ENCODE results near the gene KLK12.

Gene KLK12

GRCh38 chr19:51031220-51031879 lies 3.5 kb downstream of the KLK12 start:
- Histone ChIP-seq H3K18ac (ENCODE audit: low read depth in 1 of 2, low read length in 2 of 2) (no peak overlapping the region), H3K4me2 (ENCODE audit: low read length, poor library complexity, severe bottlenecking) (no peak overlapping the region), H3K9ac (ENCODE audit: low read length) (no peak overlapping the region), H3K27me3 (ENCODE audit: control insufficient read depth in 1 of 2, insufficient read depth in 1 of 2, low read length in 2 of 2) (peaks cover 0 to 36% of the 10 kb centered on the region in 2 experiments), H3K27ac (ENCODE audit: low read length, poor library complexity, severe bottlenecking) (no peak overlapping the region), H3K23ac (ENCODE audit: low read length in 2 of 2) (no peak overlapping the region), H3K4me3 (ENCODE audit: insufficient read depth in 1 of 2, low read depth in 1 of 2, low read length in 2 of 2) (no peak overlapping the region), H3K36me3 (ENCODE audit: control insufficient read depth in 1 of 2, insufficient read depth in 2 of 2, low read depth in 1 of 2, low read length in 2 of 2) (no peaks in the 10 kb centered on the region), H4K8ac (ENCODE audit: low read length) (no peak overlapping the region), H2BK12ac (ENCODE audit: low read length in 2 of 2) (no peak overlapping the region), H2AFZ (ENCODE audit: low read depth, low read length) (no peak overlapping the region), H3K14ac (ENCODE audit: low read length in 2 of 2) (no peak overlapping the region), H3K9me3 (ENCODE audit: control insufficient read depth, low read length) (no peaks in the 10 kb centered on the region), H2BK15ac (ENCODE audit: low read depth, poor library complexity, severe bottlenecking) (no peak overlapping the region), H3K79me1 (replicated peaks; ENCODE audit: low read length, poor library complexity, severe bottlenecking) (no peaks in the 10 kb centered on the region), H2BK5ac (ENCODE audit: low read depth, low read length, poor library complexity, severe bottlenecking) (no peak overlapping the region), H2BK120ac (ENCODE audit: low read depth, low read length) (no peak overlapping the region), H3K4me1 (ENCODE audit: control insufficient read depth, insufficient read depth, low read depth, low read length) (no peaks in the 10 kb centered on the region), H2AK5ac (ENCODE audit: low read length, severe bottlenecking) (no peak overlapping the region), H4K91ac (ENCODE audit: low read length) (no peak overlapping the region), H3K4ac (ENCODE audit: low read depth in 1 of 2, low read length in 2 of 2) (no peak overlapping the region)
- 84% methylated on average over 7 of the region's 7 CpGs for WGBS
- DNase-seq = no peak

- no peak overlapping the region for H3K27ac ChIP-seq (ENCODE audit: low read length, poor library complexity, severe bottlenecking)
- no peak overlapping the region for H2BK12ac ChIP-seq (ENCODE audit: low read length in 2 of 2)
- H3K27me3 ChIP-seq (ENCODE audit: control insufficient read depth in 1 of 2, insufficient read depth in 1 of 2, low read length in 2 of 2) = peaks cover 0 to 42% of the 10 kb centered on the region in 2 experiments
- no peak overlapping the region for H3K14ac ChIP-seq (ENCODE audit: low read length in 2 of 2)
- no peaks in the 10 kb centered on the region for H3K79me1 ChIP-seq (replicated peaks; ENCODE audit: low read length, poor library complexity, severe bottlenecking)
- H3K9me3 ChIP-seq (ENCODE audit: control insufficient read depth, low read length) = no peaks in the 10 kb centered on the region
- no peak overlapping the region for H3K4me2 ChIP-seq (ENCODE audit: low read length, poor library complexity, severe bottlenecking)
- WGBS = 72% methylated on average over 13 of the region's 13 CpGs
- no peak overlapping the region for H3K4ac ChIP-seq (ENCODE audit: low read depth in 1 of 2, low read length in 2 of 2)
- H4K8ac ChIP-seq (ENCODE audit: low read length) = no peak overlapping the region
- H3K23ac ChIP-seq (ENCODE audit: low read length in 2 of 2) = no peak overlapping the region
- H2BK120ac ChIP-seq (ENCODE audit: low read depth, low read length) = no peak overlapping the region
- no peaks in the 10 kb centered on the region for H3K4me1 ChIP-seq (ENCODE audit: control insufficient read depth, insufficient read depth, low read depth, low read length)
- no peak overlapping the region for H2AFZ ChIP-seq (ENCODE audit: low read depth, low read length)
- no peak overlapping the region for H2BK15ac ChIP-seq (ENCODE audit: low read depth, poor library complexity, severe bottlenecking)
- DNase-seq = no peak
- no peak overlapping the region for H3K18ac ChIP-seq (ENCODE audit: low read depth in 1 of 2, low read length in 2 of 2)
- no peak overlapping the region for H3K9ac ChIP-seq (ENCODE audit: low read length)
- H2BK5ac ChIP-seq (ENCODE audit: low read depth, low read length, poor library complexity, severe bottlenecking) = no peak overlapping the region
- H3K36me3 ChIP-seq (ENCODE audit: control insufficient read depth in 1 of 2, insufficient read depth in 2 of 2, low read depth in 1 of 2, low read length in 2 of 2) = no peaks in the 10 kb centered on the region
- H2AK5ac ChIP-seq (ENCODE audit: low read length, severe bottlenecking) = no peak overlapping the region
- no peak overlapping the region for H4K91ac ChIP-seq (ENCODE audit: low read length)
- no peak overlapping the region for H3K4me3 ChIP-seq (ENCODE audit: insufficient read depth in 1 of 2, low read depth in 1 of 2, low read length in 2 of 2)
These were observed 4.2 kb downstream of the KLK12 start for GRCh38 chr19:51030631-51031030.

DNA sequence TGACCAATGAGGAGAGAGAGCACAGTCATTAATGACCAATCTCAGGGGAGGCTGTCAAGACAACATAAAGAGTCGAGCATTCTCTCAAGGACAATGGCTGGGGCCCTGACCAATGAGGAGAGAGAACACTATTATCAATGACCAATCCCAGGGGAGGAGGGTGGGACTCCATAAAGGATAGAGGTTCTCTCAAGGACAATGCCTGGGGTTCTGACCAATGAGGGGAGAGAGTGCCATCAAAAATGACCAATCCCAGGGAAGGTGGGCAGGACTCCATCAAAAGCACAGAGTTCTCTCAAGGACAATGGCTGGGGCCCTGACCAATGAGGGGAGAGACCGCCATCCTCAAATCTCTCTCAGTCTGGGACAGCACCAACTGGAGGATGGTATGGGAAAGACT lies 5.1 kb downstream of the KLK12 start:
- Histone ChIP-seq H2BK12ac (ENCODE audit: low read length in 2 of 2) (no peak overlapping the region), H3K9me3 (ENCODE audit: control insufficient read depth, low read length) (no peaks in the 10 kb centered on the region), H2AK5ac (ENCODE audit: low read length, severe bottlenecking) (no peak overlapping the region), H3K27ac (ENCODE audit: low read length, poor library complexity, severe bottlenecking) (no peak overlapping the region), H2BK15ac (ENCODE audit: low read depth, poor library complexity, severe bottlenecking) (no peak overlapping the region), H3K14ac (ENCODE audit: low read length in 2 of 2) (no peak overlapping the region), H2BK5ac (ENCODE audit: low read depth, low read length, poor library complexity, severe bottlenecking) (no peak overlapping the region), H2AFZ (ENCODE audit: low read depth, low read length) (no peak overlapping the region), H3K27me3 (ENCODE audit: control insufficient read depth in 1 of 2, insufficient read depth in 1 of 2, low read length in 2 of 2) (peaks cover 0 to 45% of the 10 kb centered on the region in 2 experiments), H3K18ac (ENCODE audit: low read depth in 1 of 2, low read length in 2 of 2) (no peak overlapping the region), H3K4me3 (ENCODE audit: insufficient read depth in 1 of 2, low read depth in 1 of 2, low read length in 2 of 2) (no peak overlapping the region), H3K36me3 (ENCODE audit: control insufficient read depth in 1 of 2, insufficient read depth in 2 of 2, low read depth in 1 of 2, low read length in 2 of 2) (no peaks in the 10 kb centered on the region), H2BK120ac (ENCODE audit: low read depth, low read length) (no peak overlapping the region), H4K8ac (ENCODE audit: low read length) (no peak overlapping the region), H3K4me2 (ENCODE audit: low read length, poor library complexity, severe bottlenecking) (no peak overlapping the region), H3K23ac (ENCODE audit: low read length in 2 of 2) (no peak overlapping the region), H3K9ac (ENCODE audit: low read length) (no peak overlapping the region), H3K4ac (ENCODE audit: low read depth in 1 of 2, low read length in 2 of 2) (no peak overlapping the region), H3K4me1 (ENCODE audit: control insufficient read depth, insufficient read depth, low read depth, low read length) (no peaks in the 10 kb centered on the region), H3K79me1 (replicated peaks; ENCODE audit: low read length, poor library complexity, severe bottlenecking) (no peaks in the 10 kb centered on the region), H4K91ac (ENCODE audit: low read length) (no peak overlapping the region)
- no peak for DNase-seq
- 74% methylated on average over 2 of the region's 2 CpGs for WGBS

DNA sequence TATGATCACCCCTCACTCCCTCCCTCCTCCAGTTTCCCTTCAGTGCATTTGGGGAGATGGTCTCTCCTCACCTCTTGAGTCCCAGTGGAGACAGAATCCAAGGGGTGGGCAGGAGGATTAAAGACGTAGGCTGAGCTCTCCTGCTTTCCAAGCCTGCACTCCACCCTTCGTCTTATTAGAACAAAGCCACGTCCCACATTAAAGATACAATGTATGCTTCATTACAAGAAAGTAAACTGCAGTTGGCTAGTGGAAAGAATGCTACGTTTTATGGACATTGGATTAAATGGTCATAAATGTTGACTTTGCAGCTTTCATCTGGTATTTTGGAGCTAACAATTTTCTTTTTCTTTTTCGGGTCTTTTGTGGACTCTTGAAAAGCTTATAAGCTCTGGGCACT lies 6.9 kb downstream of the KLK12 start:
- 69% methylated on average over 2 of the region's 5 CpGs for WGBS
- H3K9ac ChIP-seq (ENCODE audit: low read length) = no peak overlapping the region
- no peaks in the 10 kb centered on the region for H3K79me1 ChIP-seq (replicated peaks; ENCODE audit: low read length, poor library complexity, severe bottlenecking)
- H3K18ac ChIP-seq (ENCODE audit: low read depth in 1 of 2, low read length in 2 of 2) = no peak overlapping the region
- no peak overlapping the region for H4K91ac ChIP-seq (ENCODE audit: low read length)
- no peak for DNase-seq
- no peak overlapping the region for H3K4me2 ChIP-seq (ENCODE audit: low read length, poor library complexity, severe bottlenecking)
- no peak overlapping the region for H3K27ac ChIP-seq (ENCODE audit: low read length, poor library complexity, severe bottlenecking)
- no peak overlapping the region for H2BK5ac ChIP-seq (ENCODE audit: low read depth, low read length, poor library complexity, severe bottlenecking)
- no peak overlapping the region for H2BK15ac ChIP-seq (ENCODE audit: low read depth, poor library complexity, severe bottlenecking)
- H3K27me3 ChIP-seq (ENCODE audit: control insufficient read depth in 1 of 2, insufficient read depth in 1 of 2, low read length in 2 of 2) = peaks cover 0 to 51% of the 10 kb centered on the region in 2 experiments
- H3K4me3 ChIP-seq (ENCODE audit: insufficient read depth in 1 of 2, low read depth in 1 of 2, low read length in 2 of 2) = no peak overlapping the region
- H3K4me1 ChIP-seq (ENCODE audit: control insufficient read depth, insufficient read depth, low read depth, low read length) = no peaks in the 10 kb centered on the region
- H3K36me3 ChIP-seq (ENCODE audit: control insufficient read depth in 1 of 2, insufficient read depth in 2 of 2, low read depth in 1 of 2, low read length in 2 of 2) = no peaks in the 10 kb centered on the region
- H3K9me3 ChIP-seq (ENCODE audit: control insufficient read depth, low read length) = no peaks in the 10 kb centered on the region
- H2BK12ac ChIP-seq (ENCODE audit: low read length in 2 of 2) = no peak overlapping the region
- H3K4ac ChIP-seq (ENCODE audit: low read depth in 1 of 2, low read length in 2 of 2) = no peak overlapping the region
- no peak overlapping the region for H2BK120ac ChIP-seq (ENCODE audit: low read depth, low read length)
- H2AK5ac ChIP-seq (ENCODE audit: low read length, severe bottlenecking) = no peak overlapping the region
- no peak overlapping the region for H4K8ac ChIP-seq (ENCODE audit: low read length)
- H2AFZ ChIP-seq (ENCODE audit: low read depth, low read length) = no peak overlapping the region
- no peak overlapping the region for H3K23ac ChIP-seq (ENCODE audit: low read length in 2 of 2)
- H3K14ac ChIP-seq (ENCODE audit: low read length in 2 of 2) = no peak overlapping the region

Data from mesenchymal stem cell (in vitro differentiated cells and primary cell).